ENCODE measurements around the gene ZNF681.
"Not testable (repeated sequence)": the region's sequence is repeated elsewhere in the genome, so short reads cannot be mapped to it uniquely, and the experiment has no call there.

ZNF681 gene

DNA sequence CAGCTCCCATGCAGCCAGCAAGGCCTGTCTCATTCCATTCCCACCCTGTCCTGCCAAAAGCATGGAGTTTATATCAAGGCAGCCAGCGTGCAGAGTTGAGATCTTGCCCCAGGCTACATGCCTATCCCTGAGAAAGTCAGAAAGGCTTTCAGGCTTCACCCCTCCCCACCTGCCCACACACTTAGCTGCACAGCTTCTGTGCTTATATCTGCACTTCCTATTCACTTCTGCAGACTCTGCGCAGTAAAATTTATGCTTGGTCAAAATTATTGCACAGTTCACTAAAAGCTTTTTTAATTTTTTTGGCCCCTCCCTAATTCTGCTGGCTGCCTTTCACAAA is 59.2 kb downstream of the ZNF681 start:
- TF ChIP-seq, protein P1, sequence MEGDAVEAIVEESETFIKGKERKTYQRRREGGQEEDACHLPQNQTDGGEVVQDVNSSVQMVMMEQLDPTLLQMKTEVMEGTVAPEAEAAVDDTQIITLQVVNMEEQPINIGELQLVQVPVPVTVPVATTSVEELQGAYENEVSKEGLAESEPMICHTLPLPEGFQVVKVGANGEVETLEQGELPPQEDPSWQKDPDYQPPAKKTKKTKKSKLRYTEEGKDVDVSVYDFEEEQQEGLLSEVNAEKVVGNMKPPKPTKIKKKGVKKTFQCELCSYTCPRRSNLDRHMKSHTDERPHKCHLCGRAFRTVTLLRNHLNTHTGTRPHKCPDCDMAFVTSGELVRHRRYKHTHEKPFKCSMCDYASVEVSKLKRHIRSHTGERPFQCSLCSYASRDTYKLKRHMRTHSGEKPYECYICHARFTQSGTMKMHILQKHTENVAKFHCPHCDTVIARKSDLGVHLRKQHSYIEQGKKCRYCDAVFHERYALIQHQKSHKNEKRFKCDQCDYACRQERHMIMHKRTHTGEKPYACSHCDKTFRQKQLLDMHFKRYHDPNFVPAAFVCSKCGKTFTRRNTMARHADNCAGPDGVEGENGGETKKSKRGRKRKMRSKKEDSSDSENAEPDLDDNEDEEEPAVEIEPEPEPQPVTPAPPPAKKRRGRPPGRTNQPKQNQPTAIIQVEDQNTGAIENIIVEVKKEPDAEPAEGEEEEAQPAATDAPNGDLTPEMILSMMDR (IDR thresholded peaks at IDR 0.05; ENCODE audit: low read depth, low read length): no peak
- H3K4me3 ChIP-seq (replicated peaks in 1 of 2; ENCODE audit: low read depth in 2 of 2, low read length in 2 of 2): no peak overlapping the region
- no peak for DNase-seq (ENCODE audit: low read depth in 2 of 2)

DNA sequence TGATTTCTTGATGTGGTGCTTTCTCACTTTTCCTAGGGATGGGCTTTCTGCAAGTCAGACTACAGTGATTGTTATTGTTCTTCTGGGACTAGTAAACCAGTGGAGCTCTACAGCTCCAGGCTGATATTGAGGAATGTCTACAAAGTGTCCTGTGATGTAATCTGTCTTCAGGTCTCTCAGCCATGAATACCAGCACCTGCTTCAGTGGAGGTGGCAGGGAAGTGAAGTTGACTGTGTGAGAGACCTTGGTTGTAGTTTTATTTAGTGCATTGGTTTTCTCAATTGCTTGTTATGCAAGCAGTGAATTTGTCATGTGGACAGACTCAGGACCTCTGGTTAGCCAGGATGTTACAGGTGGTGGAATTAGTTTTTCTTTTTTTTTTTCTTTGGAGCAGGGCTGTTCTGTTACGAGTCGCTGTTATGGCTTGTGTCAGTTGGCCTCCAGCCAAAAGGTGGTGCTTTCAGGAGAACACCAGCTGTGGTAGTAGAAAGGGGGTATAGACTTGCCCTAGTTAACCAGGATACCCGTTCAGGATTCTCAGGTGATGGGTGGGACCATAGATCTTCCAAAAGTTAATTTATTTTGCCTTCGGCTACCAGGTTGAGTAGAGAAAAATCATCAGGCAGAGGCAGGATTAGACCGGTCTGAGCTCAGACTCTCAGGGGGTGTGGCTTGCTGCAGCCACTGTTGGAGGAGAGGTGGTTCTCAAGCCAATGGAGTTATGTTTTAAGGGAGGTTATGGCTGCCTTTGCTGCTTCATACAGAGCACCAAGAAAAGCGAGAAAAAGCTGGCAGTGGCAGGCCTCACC is 59.8 kb downstream of the ZNF681 start:
- H3K4me3 ChIP-seq (replicated peaks in 1 of 2; ENCODE audit: low read depth in 2 of 2, low read length in 2 of 2): no peak overlapping the region
- TF ChIP-seq, protein P1 (IDR thresholded peaks at IDR 0.05; ENCODE audit: low read depth, low read length): no peak
- DNase-seq (ENCODE audit: low read depth in 2 of 2): no peak

DNA sequence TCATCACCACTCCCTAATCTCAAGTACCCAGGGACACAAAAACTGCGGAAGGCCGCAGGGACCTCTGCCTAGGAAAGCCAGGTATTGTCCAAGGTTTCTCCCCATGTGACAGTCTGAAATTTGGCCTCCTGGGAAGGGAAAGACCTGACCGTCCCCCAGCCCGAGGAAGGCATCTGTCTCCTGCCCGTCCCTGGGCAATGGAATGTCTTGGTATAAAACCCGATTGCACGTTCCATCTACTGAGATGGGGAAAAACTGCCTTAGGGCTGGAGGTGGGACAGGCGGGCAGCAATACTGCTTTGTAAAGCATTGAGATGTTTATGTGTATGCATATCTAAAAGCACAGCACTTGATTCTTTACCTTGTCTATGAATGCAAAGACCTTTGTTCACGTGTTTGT is 65.8 kb downstream of the ZNF681 start:
- not testable (repeated sequence) for DNase-seq (ENCODE audit: low read depth in 2 of 2); H3K4me3 ChIP-seq (replicated peaks in 1 of 2; ENCODE audit: low read depth in 2 of 2, low read length in 2 of 2)

Measured in cardiac fibroblast (primary cell).